HG02623 (cell line): ENCODE results near the gene FAM221B.
A peak's percentile ranks its signal among the peaks of the same experiment; 100 is the strongest.

ENCODE experiments used
- ATAC-seq: cut with Tn5 transposase; IDR thresholded peaks from one replicate; pipeline ENCODE4 v1.9.1; 2021; ENCODE audit warnings: moderate library complexity; ENCODE audit not compliant: unreplicated experiment

Gene FAM221B

DNA sequence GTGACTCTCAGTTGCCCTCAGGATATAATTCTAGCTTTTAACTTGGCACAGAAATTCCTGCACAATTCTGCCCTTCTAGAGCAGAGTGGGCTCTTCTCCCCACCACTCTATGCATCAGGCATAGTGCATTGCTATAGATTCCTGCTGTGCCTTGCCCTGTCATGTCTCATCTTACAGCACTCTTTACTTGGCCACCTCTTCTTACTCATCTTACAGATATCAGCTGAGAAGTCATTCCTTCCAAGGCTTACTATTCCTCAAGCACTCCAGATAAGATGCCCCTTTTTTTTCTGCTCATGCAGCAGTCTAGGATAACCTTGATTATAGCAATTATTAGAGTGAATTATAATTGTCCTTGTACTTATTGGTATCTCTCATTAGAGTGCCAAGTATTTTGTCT is 5.6 kb downstream of the FAM221B start:
- ATAC-seq, result no peak

DNA sequence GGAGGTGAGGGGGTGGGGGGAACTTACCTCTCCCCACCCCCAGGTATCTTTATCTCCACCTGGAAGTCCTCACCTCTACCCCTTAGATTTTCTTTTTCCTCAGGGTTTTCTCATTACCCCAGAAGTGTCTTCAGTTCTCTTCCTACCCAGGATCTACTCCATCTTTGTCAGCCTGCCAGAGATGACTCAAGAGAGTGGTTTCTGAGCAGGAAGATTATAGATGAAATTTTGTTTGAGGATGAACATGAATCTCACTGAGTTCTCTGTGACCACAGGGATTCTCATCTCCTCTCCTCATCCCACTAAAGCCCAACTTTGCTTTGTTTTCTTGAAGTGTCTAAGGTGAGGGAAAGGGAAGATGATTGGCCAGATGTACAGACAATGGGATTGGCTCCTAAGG is 8.5 kb downstream of the FAM221B start:
- no peak for ATAC-seq

DNA sequence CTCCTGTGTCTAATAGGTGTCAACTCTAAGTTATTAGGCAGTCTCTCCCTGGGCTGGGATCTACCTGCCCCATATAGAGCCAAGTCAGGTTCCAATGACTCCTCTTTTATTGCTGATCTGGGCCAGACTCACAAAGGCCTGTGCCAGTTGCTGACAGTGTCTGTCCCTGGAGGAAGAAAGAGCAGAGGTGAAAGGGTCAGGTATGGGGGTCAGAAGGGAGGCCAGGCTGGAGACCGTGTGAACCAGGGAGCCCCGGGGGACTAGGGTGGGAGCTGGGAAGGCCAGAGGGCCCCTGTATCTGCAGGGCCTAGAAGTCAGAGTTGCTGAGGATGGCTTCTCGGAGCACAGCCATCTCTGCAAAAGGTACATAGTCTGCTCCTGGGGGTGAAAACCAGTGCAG is 10.2 kb downstream of the FAM221B start:
- no peak for ATAC-seq

DNA sequence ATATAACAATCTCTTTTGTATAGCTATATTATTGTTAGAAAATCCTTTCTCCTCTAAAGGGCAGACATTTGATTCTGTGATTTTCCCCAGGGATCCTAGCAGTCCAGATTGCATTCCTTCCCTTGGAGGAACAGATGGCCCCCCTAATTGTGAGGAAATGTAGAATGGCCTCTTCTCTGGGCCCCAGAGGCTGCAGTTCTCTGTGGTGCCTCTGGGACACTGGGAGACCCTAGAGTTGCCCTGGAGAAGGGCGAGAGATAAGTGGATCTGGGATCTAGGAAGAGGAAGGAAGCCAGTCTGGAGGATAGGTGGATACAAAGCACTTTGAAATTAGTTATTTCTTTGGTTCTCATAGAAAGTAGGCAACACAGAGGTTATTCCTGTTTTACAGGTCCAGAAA is 11.8 kb downstream of the FAM221B start:
- ATAC-seq, result no peak

DNA sequence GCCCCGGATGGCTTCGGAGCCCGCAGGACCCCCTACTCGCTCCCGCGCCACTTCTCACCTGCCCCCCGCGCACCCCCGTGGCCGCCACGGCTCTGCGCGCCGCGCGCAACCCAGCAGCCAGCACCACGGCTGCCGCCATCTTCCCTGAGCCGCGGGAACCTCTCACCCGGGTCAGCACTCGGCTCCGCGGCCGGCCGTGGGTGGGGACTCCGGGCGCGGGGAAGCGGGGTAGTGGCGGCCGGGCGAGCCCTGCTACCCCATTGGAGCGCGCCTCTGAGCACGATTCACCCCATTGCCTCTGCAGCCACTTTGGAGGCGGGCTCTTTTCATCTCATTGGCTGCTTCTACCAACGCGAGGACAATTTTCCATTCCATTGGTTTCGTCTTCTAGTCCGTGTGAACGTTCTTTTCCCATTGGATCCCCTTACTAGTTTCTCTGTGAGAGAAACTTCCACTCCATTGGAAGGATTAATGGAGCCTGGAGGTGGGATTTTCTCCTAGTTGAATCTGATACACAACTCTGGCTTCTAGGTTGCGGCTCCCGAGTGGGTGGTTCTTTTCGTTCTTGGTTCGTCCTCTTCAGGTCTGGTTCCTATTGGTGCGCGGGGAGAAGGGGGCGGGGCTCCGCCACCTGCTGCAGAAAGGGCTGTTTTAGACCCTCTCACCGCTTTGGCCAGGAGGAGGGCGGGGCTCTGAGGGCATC is 13.5 kb downstream of the FAM221B start, which contains the start of gene HINT2:
Gene HINT2 (minus strand): TSS at position 202 of the 703 bp plus-strand sequence. CDS start 63 bp downstream, at position 139.
- peak; percentile 68 for ATAC-seq

DNA sequence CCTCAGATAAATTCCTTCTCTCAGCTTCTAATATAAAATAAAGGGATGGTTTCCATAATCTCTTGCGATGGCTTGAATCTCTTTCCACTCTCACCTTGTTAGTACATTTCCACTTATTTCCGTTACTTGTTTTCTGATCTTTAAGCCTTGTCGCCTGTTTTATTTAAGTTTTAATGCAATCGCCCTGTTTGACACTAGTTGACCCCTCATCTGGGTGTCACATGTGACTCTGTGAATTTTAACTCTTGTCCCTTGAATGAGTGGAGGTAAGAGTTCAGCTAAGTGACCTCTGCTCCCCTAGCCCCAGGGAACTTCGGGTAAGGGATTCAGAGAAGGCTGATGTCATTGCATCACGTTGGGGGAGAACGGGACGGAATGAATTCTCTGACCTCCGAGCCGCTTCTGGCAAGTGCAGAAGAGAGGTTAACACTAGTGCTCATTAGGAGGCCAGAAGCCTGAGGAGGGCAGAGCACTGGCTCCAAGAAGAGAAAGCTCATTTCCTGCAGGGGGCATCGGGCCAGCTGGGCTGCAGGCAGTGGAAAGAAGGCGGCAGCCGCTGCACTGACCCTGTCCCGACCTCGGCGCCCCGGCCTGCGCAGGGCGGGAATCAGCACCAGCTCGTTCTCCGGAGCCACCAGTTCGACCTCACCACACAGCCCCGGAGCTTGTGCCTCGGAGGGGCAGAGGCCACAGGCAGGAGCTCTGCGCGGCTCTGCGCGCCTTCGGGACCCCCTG is 14.3 kb downstream of the FAM221B start:
- ATAC-seq, result peak; percentile 4

DNA sequence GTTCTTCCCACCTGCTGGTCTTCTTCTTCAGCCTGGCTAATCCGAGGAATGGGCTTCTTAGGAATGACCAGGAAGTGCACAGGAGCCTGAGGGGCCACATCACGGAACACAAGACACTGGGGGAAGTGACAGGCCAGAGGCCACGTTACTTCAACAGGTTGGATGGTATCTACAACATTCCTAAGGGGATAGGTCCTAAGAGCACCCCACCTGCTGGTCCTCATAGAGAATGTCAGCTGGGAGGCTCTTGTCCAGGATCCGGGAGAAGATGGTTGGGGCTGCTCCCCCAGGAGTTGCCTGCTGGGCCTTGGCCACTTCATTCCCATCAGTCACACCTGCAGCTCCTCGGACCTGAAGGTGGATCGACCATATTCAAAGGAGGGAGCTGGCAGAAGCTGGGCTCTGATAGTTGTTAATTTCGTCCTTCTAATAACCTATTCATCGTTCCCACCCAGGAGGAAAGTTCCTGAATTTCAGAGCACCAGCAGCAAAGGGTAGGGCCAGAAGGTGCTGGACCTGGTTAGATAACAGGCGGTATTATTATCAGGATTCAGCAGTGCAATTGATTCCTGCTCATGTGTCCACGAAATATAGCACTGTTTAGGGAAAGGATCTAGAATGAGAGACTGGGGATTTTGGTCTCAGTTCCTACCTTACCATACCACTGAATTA is 15.0 kb downstream of the FAM221B start:
- ATAC-seq, result no peak

DNA sequence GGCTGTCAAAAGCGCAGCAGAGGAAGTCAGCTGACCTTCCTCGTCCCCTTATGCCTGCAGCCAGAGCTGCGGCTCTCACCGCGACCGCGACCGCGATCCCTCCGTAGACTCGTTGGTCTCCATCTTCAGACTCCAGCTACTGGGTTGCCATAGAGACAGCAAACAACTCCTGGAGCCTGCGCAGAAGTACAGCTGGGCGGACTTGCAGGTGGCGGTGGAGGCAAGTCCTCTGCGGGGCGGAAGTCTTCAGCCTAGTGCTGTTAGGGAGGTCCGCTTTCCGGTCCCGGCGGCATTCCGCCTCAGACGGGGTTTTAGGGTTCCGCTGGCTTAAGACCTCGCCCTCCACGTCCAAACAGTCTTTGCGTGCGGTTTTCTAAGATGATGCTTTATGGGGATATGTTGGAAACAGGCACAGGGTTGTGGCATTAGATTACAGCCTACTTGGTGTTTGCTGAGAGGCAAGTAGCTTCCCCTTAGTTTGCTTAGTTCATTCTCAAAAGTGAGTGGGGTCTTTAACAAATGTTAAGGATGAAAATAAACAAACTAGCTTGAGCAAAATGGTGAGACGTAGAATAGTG is 16.4 kb downstream of the FAM221B start, which contains the start of gene SPAG8:
Gene SPAG8 (minus strand): TSS at position 238 of the 578 bp plus-strand sequence. CDS start 115 bp downstream, at position 123.
- ATAC-seq, result peak; percentile 59

DNA sequence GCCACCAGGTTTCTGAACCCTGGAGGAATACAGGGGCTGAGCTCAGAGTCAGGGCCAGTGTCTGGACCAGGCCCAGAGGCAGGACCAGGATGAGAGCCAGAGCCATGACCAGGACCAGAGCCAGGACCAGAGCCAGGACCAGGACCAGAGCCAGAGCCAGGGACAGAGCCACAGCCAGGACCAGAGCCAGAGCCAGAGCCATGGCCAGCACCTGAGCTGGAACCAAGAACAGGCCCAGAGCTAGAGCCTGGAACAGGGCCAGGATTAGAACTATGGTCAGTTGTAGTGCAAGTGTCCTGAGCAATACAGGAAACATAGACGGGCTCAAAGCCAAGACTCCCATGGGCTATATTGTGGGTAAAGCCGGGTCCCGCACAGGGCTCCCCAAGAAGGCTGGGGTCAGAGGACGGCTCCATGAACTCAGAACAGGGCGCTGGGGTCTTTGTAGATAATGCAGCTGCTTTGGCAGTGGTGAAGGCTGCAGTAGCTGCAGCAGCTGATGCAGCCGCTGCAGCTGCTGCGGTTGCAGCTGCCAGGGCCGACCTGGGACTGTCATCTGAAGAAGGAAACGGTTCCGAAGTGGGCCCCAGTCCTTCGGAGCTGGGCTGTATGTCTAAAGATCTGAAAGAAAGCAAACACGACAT is 17.0 kb downstream of the FAM221B start:
- no peak for ATAC-seq

DNA sequence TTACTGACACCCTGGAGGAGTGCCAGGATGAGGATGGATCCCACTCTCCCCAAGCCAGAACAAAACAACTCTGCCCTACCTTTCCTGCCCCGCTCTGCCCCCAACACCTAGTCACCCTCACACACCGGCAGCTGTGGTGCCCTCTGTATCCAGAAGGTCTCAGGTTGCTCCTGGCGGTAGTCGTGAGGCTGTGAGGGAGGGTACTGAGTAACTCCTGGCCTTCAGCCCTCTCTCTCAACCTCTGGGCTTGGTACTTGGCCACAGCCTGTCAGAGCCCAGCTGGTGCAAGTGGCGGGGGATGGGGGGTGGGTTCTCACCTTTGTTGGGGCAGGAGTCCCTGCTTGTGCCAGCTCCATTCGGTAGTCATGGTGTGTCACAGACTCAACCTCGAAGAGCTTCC is 18.4 kb downstream of the FAM221B start:
- ATAC-seq, result no peak

DNA sequence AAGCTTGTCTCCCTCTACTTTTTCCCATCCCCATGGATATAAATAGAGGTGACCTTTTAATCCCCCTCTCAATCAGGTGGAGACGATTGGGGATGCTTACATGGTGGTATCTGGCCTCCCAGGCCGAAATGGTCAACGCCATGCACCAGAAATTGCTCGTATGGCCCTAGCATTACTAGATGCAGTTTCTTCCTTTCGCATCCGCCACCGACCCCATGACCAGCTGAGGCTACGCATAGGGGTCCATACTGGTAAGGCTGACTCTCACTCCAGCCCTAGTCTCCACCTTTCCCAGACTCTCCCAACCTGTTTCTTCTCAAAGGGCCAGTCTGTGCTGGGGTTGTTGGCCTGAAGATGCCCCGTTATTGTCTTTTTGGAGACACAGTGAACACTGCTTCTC is 20.1 kb downstream of the FAM221B start:
- ATAC-seq, result no peak

DNA sequence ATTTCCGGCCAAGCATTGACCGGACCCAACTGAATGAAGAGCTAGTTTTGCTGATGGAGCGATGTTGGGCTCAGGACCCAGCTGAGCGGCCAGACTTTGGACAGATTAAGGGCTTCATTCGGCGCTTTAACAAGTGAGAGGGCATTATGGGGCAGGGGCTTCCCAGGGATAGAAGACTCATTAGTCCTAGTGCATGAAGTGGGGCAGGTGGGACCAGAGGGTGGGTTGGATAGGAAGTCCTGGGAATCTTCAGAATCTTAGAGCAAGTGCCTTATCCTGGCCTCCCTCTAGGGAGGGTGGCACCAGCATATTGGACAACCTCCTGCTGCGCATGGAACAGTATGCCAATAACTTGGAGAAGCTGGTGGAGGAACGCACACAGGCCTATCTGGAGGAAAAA is 22.4 kb downstream of the FAM221B start:
- ATAC-seq, result no peak

DNA sequence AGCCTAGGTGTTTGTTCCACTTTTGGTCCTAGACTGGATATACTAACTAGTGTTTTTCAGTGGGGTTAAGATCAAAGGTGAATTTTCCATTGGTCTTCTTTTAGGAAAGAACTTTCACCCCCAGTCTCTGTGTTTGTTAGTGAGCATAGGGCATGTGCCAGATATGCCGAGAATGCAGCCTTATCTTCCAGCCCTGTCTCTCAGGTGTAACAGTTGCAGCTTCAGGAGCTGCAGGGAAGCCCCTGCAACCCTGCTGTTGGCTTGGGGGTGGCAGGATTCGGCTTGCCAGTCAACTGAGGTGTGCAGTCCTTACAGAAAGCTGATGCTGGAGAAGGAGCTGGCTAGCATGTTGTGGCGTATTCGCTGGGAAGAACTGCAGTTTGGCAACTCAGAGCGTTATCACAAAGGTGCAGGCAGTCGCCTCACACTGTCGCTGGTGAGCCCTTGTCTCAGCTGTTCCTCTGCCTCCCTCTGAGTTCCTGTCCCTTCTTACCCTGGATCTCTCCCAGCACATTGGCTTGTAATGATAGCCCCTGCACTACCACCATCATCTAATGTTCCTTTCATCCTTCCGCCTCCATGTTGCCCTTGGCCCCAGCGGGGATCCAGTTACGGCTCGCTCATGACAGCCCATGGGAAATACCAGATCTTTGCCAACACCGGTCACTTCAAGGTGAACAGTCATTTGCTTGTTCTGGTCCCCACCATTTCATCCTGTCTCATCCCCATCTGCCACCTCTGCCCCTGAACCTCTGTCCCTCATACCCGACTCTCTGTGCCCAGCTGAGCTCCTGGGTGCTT is 27.0 kb downstream of the FAM221B start:
- ATAC-seq, result no peak

DNA sequence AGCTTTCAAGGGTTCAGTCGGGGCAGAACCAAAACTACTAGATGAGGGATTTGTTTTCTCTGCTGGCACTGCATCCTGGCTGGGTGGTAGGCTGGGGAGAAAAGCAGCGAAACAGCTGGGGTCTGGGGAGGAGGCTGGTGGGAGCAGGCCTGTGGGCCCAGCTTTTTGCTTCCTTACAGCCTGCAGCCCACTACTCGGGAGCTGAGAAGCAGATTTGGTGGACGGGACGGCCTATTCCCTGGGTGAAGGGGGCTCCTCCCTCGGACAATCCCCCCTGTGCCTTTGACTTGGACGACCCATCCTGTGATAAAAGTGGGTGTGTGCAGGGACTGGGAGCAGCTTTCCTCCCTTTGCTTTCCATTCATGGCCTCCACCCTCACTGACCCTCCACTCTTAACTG is 28.0 kb downstream of the FAM221B start:
- ATAC-seq, result no peak

DNA sequence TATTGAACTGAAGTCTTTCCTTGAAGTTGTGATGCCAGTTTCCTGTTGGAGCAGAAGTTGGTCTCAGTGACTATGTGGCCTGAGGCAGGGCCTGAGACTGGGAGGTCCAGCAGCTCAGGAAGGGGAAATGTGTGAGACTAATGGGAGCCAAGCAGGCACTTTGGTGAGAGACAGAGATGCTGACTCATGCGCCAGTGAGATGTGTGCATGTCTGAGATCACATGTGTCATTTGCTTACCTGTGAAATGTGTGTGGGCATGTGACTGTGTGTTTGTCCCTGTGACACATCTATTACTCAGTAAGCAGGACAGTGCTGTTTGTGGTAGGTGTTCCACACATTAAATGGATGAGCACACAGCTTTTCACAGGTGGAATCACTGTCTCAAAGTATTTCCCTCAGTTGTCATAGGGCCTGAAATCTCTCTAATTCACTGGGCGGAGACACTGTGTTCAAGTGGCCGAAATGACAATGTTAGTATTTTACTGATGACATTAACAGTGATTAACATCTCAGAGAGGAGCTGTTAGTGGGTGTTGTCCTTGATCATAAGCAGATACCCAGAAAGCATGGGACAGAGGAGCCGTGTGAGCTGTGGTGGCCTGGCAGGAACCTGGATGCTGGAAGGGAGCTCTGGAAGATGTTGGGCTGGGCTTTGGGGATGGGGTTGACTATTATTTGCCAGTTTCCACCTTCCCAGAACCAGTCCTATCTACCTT is 29.7 kb downstream of the FAM221B start:
- ATAC-seq, result no peak

DNA sequence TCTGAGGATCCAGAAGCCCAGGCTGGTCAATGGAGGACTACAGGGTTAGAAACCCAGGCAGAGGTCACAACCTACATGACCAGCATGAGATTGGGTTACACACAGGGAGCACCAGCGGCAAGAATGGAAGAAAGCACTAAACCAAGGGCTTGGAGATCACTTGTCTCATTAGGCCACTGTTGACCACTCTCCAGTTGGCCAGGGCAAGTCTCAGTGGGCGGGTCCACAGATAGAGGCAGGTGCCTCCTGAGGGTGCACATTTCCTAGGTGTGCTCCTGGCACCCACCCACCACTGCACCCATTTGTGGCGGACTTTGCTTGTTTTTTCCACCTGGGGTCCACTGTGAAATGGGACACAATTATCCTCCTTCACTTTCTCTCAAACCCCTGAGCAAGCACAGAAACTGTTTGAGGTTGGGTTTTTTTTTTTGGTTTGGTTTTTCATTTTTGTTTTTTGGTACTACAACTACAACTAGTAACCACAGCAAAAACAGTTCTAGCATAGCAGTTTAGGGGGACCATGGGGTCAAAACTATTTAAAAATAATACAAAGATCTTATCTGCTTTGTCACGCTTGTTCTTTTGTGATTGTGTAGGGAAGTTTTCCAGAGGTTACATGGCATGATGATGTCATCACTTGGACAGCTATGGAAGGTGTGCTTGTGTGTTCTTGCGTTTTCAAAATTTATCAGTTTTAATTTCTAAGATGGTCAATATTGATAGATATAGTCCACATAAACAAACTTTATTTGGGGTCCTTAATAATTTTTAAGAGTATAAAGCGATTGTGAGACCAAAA is 31.0 kb downstream of the FAM221B start:
- ATAC-seq, result no peak

DNA sequence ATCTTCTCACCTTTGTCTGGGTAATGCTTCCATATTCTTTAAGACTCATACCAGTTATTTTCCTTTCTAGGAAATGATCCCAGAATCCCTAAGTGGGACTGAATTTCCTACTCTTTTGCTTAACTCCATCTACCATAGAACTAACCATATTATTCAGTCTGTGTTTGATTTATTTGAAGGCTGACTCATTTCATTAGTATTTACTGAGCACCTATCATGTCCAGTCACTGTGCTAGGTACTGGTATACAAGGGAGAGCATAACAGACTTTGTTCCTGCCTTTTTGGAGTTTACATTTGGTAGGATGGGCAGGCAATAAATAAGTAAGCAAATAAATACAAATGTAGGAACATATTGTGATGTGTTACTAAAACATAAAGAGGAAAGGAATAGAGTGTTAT is 32.8 kb downstream of the FAM221B start:
- ATAC-seq, result no peak

DNA sequence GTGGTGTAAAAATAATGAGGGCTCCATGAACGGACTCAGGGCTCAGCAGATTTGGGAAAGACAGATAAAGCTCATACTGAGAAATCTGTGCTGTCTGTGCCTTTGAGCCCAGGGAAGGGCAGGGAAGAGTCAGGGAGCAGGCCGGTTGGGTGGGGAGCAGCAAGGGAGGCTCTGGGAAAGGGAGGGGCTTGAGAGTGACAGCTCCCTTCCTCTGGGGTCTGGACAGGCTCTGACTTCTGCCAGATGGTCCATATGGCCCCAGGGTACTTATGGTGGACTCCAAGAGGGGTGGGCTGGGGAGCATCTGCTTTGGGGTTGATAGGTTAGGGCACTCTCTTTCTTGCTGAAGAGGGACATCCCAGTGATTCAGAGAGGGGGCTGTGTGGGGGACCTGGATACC is 35.1 kb downstream of the FAM221B start:
- ATAC-seq, result no peak

DNA sequence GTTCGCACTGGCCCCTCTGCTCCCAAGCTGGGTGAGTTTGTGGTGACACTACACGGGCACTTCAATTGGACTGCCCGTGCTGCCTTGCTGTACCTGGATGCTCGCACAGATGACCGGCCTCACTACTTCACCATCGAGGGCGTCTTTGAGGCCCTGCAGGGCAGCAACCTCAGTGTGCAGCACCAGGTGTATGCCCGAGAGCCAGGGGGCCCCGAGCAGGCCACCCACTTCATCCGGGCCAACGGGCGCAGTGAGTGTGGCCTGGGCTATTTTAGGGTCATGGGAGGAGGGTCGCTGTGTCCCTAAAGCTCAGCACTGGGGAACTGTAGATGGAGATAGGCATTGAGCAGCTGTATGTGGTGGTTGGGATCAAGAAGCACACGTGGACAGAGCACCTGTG is 35.7 kb downstream of the FAM221B start:
- no peak for ATAC-seq
